Neural cell (in vitro differentiated cells): ENCODE measurements around the gene DPF1. TPM values are rescaled to one million over a fixed set of nuclear protein-coding genes. Genes with fewer than 3 reads are reported as not detected.

Source experiments
- H2AFZ ChIP-seq: fragments of 200-600, 300-800 bp; sonication (generic), shearing (Covaris generic); 2 replicates; pipeline ENCODE4 v1.6.0; 2014; ENCODE audit warnings: low read depth, mild to moderate bottlenecking, antibody characterized with exemption, low read length, moderate library complexity
- H3F3A ChIP-seq: fragments of 200-600 bp; shearing (Covaris generic); 2 replicates; pipeline ENCODE4 v1.6.1; 2016; ENCODE audit warnings: mild to moderate bottlenecking, moderate library complexity, mixed read lengths, antibody characterized with exemption, low read length; ENCODE audit not compliant: insufficient read depth, poor library complexity, severe bottlenecking
- H3K27ac ChIP-seq: fragments of 200-600, 300-800 bp; sonication (generic), shearing (Covaris generic); 2 replicates; pipeline ENCODE4 v1.5.1; 2014; ENCODE audit warnings: mild to moderate bottlenecking, low read length, moderate library complexity
- H3K27me3 ChIP-seq: fragments of 300-800, 200-600 bp; sonication (generic), shearing (Covaris generic); 2 replicates; pipeline ENCODE4 v1.6.0; 2014; ENCODE audit warnings: mild to moderate bottlenecking, low read depth, low read length, moderate library complexity; ENCODE audit not compliant: insufficient read depth
- H3K36me3 ChIP-seq: fragments of 300-800, 200-600 bp; sonication (generic), shearing (Covaris generic); 2 replicates; pipeline ENCODE4 v1.5.1; 2014; ENCODE audit warnings: mild to moderate bottlenecking, antibody characterized with exemption, low read length, moderate library complexity; ENCODE audit not compliant: insufficient read depth
- H3K4me2 ChIP-seq: fragments of 300-800, 200-600 bp; sonication (generic), shearing (Covaris generic); 2 replicates; pipeline ENCODE4 v1.6.0; 2014; ENCODE audit warnings: mild to moderate bottlenecking, low read length
- H3K4me3 ChIP-seq: fragments of 300-800, 200-600 bp; sonication (generic), shearing (Covaris generic); 2 replicates; pipeline ENCODE4 v1.5.1; 2014; ENCODE audit warnings: mild to moderate bottlenecking, low read length, moderate library complexity
- H3K79me2 ChIP-seq: fragments of 200-600 bp; shearing (Covaris generic); replicated peaks from 2 replicates; pipeline ENCODE4 v1.6.0; 2014; ENCODE audit warnings: mild to moderate bottlenecking, low read length, moderate library complexity; ENCODE audit not compliant: insufficient read depth
- H3K9ac ChIP-seq: fragments of 300-800, 200-600 bp; sonication (generic), shearing (Covaris generic); 2 replicates; pipeline ENCODE4 v1.6.1; 2016; ENCODE audit warnings: mild to moderate bottlenecking, low read length, mixed read lengths
- H3K9me2 ChIP-seq: fragments of 200-600 bp; shearing (Covaris generic); 2 replicates; pipeline ENCODE4 v1.6.1; 2016; ENCODE audit warnings: mild to moderate bottlenecking, low read length, mixed read lengths; ENCODE audit not compliant: insufficient read depth
- H3K9me3 ChIP-seq: fragments of 200-600, 300-800 bp; sonication (generic), shearing (Covaris generic); 2 replicates; pipeline ENCODE4 v1.6.1; 2016; ENCODE audit warnings: mild to moderate bottlenecking, mixed run types, low read length, moderate library complexity, mixed read lengths
- H4K20me1 ChIP-seq: fragments of 200-600 bp; shearing (Covaris generic); 2 replicates; pipeline ENCODE4 v1.6.1; 2016; ENCODE audit warnings: mild to moderate bottlenecking, mixed run types; ENCODE audit not compliant: insufficient read depth
- CTCF ChIP-seq: fragments of 450-650 bp; IDR thresholded peaks from 2 replicates; pipeline ENCODE4 v1.5.1; 2014; ENCODE audit warnings: antibody characterized with exemption, mild to moderate bottlenecking, moderate library complexity; ENCODE audit not compliant: poor library complexity, severe bottlenecking
- EP300 ChIP-seq: fragments of 450-650 bp; conservative IDR thresholded peaks from 2 replicates; pipeline ENCODE4 v1.6.1; 2014; ENCODE audit warnings: antibody characterized with exemption, mild to moderate bottlenecking, moderate library complexity; ENCODE audit not compliant: poor library complexity, severe bottlenecking
- EZH2 ChIP-seq: fragments of 200-600, 300-800 bp; shearing (Covaris generic), sonication (generic); IDR thresholded peaks from 2 replicates; pipeline ENCODE4 v1.6.1; 2014; ENCODE audit warnings: antibody characterized with exemption, low read length, borderline replicate concordance, mild to moderate bottlenecking; ENCODE audit not compliant: insufficient read depth, poor library complexity, severe bottlenecking
- MXI1 ChIP-seq: fragments of 450-650 bp; conservative IDR thresholded peaks from 2 replicates; pipeline ENCODE4 v1.6.1; 2014; ENCODE audit warnings: antibody characterized with exemption, mild to moderate bottlenecking; ENCODE audit not compliant: poor library complexity, severe bottlenecking
- POLR2AphosphoS5 ChIP-seq: IDR thresholded peaks from 2 replicates; pipeline ENCODE4 v1.6.1; 2012
- RAD21 ChIP-seq: fragments of 450-650 bp; conservative IDR thresholded peaks from 2 replicates; pipeline ENCODE4 v1.6.1; 2014; ENCODE audit warnings: antibody characterized with exemption, mild to moderate bottlenecking, moderate library complexity
- REST ChIP-seq: IDR thresholded peaks from 2 replicates; pipeline ENCODE4 v1.6.1; 2012; ENCODE audit warnings: borderline replicate concordance
- SMC3 ChIP-seq: fragments of 450-650 bp; conservative IDR thresholded peaks from 2 replicates; pipeline ENCODE4 v1.6.1; 2014; ENCODE audit warnings: antibody characterized with exemption, mild to moderate bottlenecking, moderate library complexity; ENCODE audit not compliant: poor library complexity
- TAF1 ChIP-seq: IDR thresholded peaks from 2 replicates; pipeline ENCODE4 v1.6.1; 2012; ENCODE audit warnings: low read depth
- polyA plus RNA-seq: library from polyadenylated mRNA; depleted of rRNA; stranded (reverse); fragments of >200 nt; gene quantifications from 2 replicates; pipeline ENCODE4 v1.2.3, GENCODE V29; 2014

The DPF1 gene
- polyA plus RNA-seq, 1 donor from 2014 or later = 118 TPM

DNA sequence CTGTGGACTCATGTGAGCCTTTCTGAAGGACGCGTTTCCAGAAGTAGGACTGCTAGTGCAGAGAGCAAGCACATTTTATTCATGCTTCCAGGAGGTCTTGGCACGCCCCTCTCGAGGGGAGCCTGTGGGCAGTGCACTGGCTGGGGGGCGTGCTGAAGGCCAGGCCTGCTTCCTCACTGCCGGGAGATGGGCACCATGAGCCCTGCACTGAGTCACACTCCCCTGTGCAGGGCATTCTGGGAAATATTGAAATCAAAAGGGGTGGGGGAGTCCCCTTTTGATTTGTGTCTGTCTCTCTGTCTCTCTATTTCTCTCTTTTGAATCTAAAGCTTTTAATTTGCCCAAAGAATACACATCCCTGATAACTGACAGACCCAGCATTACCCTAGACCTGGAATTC lies 34.0 kb downstream of the DPF1 start:
- no peak overlapping the region for H3K4me2 ChIP-seq
- no peaks in the 10 kb centered on the region for H3K27me3 ChIP-seq
- H3K9me2 ChIP-seq = no peaks in the 10 kb centered on the region
- H3F3A ChIP-seq = no peaks in the 10 kb centered on the region
- no peaks in the 10 kb centered on the region for H3K36me3 ChIP-seq
- H4K20me1 ChIP-seq = no peaks in the 10 kb centered on the region
- H3K79me2 ChIP-seq = no peaks in the 10 kb centered on the region
- no peak overlapping the region for H3K4me3 ChIP-seq
- no peak for TF ChIP-seq EP300
- TF ChIP-seq EZH2 = no peak
- TF ChIP-seq REST = no peak
- no peak for TF ChIP-seq MXI1
- TF ChIP-seq RAD21 = no peak
- no peak for TF ChIP-seq SMC3
- TF ChIP-seq TAF1 = no peak
- no peak for TF ChIP-seq POLR2AphosphoS5
- TF ChIP-seq CTCF = no peak
- no peak overlapping the region for H2AFZ ChIP-seq
- no peaks in the 10 kb centered on the region for H3K9me3 ChIP-seq
- no peak overlapping the region for H3K9ac ChIP-seq
- no peak overlapping the region for H3K27ac ChIP-seq

- Histone ChIP-seq H4K20me1 (no peaks in the 10 kb centered on the region), H3F3A (no peaks in the 10 kb centered on the region), H3K4me3 (no peak overlapping the region), H3K4me2 (no peak overlapping the region), H3K27ac (no peak overlapping the region), H2AFZ (no peak overlapping the region), H3K36me3 (no peaks in the 10 kb centered on the region), H3K79me2 (no peaks in the 10 kb centered on the region), H3K9me3 (no peaks in the 10 kb centered on the region), H3K27me3 (no peaks in the 10 kb centered on the region), H3K9me2 (no peaks in the 10 kb centered on the region), H3K9ac (no peak overlapping the region)
- no peak for TF ChIP-seq EZH2
- TF ChIP-seq MXI1 = no peak
- TF ChIP-seq CTCF = no peak
- TF ChIP-seq REST = no peak
- no peak for TF ChIP-seq SMC3
- no peak for TF ChIP-seq TAF1
- TF ChIP-seq EP300 = no peak
- TF ChIP-seq POLR2AphosphoS5 = no peak
- TF ChIP-seq RAD21 = no peak
Measured at GRCh38 chr19:38185562-38185961, 38.5 kb downstream of the DPF1 start.
